ENCODE results near the gene ACBD6.
A peak's percentile ranks its signal among the peaks of the same experiment; 100 is the strongest.
"Not testable (repeated sequence)": the region's sequence is repeated elsewhere in the genome, so short reads cannot be mapped to it uniquely, and the experiment has no call there.

ACBD6 gene

GRCh38 chr1:180415236-180415848 is 87.0 kb downstream of the ACBD6 start:
- DNase-seq (ENCODE audit: low read depth): no peak

- no peak for DNase-seq (ENCODE audit: low read depth)
Measured at GRCh38 chr1:180412583-180412982, 89.8 kb downstream of the ACBD6 start.

GRCh38 chr1:180408128-180408527 is 94.2 kb downstream of the ACBD6 start:
- not testable (repeated sequence) for DNase-seq (ENCODE audit: low read depth)

GRCh38 chr1:180407051-180407450 is 95.3 kb downstream of the ACBD6 start:
- no peak for DNase-seq (ENCODE audit: low read depth)

GRCh38 chr1:180402551-180402950 is 99.8 kb downstream of the ACBD6 start:
- no peak for DNase-seq (ENCODE audit: low read depth)

- no peak for DNase-seq (ENCODE audit: low read depth)
Measured at GRCh38 chr1:180402001-180402400, 100.4 kb downstream of the ACBD6 start.

- DNase-seq (ENCODE audit: low read depth): no peak
Measured at GRCh38 chr1:180397175-180397574, 105.2 kb downstream of the ACBD6 start.

GRCh38 chr1:180392427-180393145 is 109.8 kb downstream of the ACBD6 start:
- DNase-seq (ENCODE audit: low read depth): no peak

GRCh38 chr1:180392020-180392419 is 110.4 kb downstream of the ACBD6 start:
- no peak for DNase-seq (ENCODE audit: low read depth)

GRCh38 chr1:180387413-180387812 is 115.0 kb downstream of the ACBD6 start:
- DNase-seq (ENCODE audit: low read depth): no peak

- peak; percentile 28 for DNase-seq (ENCODE audit: low read depth)
Measured at GRCh38 chr1:180386745-180387367, 115.5 kb downstream of the ACBD6 start.

- DNase-seq (ENCODE audit: low read depth): no peak
Measured at GRCh38 chr1:180385144-180385543, 117.2 kb downstream of the ACBD6 start.

GRCh38 chr1:180384286-180385005 is 117.9 kb downstream of the ACBD6 start:
- DNase-seq (ENCODE audit: low read depth): no peak

GRCh38 chr1:180382326-180383115 is 119.9 kb downstream of the ACBD6 start:
- DNase-seq (ENCODE audit: low read depth): peak; percentile 65

- no peak for DNase-seq (ENCODE audit: low read depth)
Measured at GRCh38 chr1:180381184-180381580, 121.2 kb downstream of the ACBD6 start.

GRCh38 chr1:180380259-180381183 is 121.9 kb downstream of the ACBD6 start:
- no peak for DNase-seq (ENCODE audit: low read depth)

GRCh38 chr1:180376800-180377199 is 125.6 kb downstream of the ACBD6 start:
- DNase-seq (ENCODE audit: low read depth): no peak

GRCh38 chr1:180376253-180376652 is 126.1 kb downstream of the ACBD6 start:
- DNase-seq (ENCODE audit: low read depth): no peak

GRCh38 chr1:180372728-180373127 is 129.6 kb downstream of the ACBD6 start:
- no peak for DNase-seq (ENCODE audit: low read depth)

- no peak for DNase-seq (ENCODE audit: low read depth)
Measured at GRCh38 chr1:180370597-180370996, 131.8 kb downstream of the ACBD6 start.

- no peak for DNase-seq (ENCODE audit: low read depth)
Measured at GRCh38 chr1:180370188-180370587, 132.2 kb downstream of the ACBD6 start.
